ENCODE data around the gene QSOX2.

Gene QSOX2

DNA sequence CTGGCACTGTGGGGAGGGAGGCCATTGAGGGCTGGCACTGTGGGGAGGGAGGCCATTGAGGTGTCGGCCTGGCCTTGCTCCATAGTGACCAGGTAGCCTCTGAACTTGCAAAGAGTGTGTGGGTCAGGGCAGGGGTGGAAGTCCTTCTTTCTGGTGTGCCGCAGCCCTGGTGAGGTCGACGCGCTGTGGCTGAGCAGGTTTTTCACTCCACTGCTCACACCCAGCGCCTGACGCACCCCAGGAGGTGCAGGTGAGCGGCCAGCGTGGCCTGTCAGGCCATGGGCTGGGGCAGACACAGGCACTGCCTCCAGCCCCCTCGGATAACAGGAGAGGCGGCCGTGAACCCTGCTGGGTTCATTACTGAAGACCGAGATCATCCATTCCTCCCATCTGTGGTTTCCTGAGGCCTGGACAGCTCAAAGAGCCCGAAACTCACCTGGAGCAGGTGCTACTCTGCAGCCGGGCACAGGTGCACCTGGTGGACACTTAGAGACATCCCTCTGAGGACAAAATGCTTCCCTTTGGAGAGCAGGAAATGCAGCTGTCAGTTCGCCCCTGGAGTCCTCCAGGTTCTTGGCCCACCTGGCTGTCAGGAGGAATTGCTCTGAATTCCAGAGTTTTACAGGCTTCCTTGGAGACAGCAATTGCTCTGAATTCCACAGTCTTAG, 73.1 kb downstream of the QSOX2 start:
- no peak for DNase-seq (ENCODE audit: low read depth)

DNA sequence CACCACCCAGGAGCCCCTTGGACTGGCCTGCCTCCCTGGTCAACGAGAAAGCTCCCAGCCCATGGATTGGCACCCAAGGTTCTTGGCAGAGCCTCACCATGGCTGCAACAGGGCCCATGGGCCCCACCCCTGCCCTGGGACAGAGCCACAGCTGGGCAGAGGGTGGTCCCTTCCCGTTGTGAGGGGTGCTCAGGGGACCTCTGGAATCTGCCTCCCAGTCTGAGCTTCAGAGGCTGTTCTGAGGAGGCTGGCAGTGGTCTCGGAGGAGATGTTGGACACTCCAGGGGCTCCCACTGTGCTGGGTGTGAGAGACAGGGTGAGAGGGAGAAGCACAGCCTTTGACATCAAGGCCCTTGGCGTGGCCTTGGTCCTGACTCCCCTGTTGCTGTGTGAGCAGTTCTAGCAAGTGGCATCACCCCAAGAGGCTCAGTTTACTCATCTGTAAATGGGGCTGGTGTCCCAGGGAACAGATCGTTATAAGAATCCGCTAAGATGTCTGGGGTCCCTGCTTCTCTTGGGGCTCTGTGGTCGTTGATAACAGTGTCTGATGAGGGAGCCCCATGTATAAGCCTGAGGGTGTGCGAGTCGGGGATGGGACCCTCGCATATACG, 73.7 kb downstream of the QSOX2 start:
- peak; percentile 11 for DNase-seq (ENCODE audit: low read depth)

DNA sequence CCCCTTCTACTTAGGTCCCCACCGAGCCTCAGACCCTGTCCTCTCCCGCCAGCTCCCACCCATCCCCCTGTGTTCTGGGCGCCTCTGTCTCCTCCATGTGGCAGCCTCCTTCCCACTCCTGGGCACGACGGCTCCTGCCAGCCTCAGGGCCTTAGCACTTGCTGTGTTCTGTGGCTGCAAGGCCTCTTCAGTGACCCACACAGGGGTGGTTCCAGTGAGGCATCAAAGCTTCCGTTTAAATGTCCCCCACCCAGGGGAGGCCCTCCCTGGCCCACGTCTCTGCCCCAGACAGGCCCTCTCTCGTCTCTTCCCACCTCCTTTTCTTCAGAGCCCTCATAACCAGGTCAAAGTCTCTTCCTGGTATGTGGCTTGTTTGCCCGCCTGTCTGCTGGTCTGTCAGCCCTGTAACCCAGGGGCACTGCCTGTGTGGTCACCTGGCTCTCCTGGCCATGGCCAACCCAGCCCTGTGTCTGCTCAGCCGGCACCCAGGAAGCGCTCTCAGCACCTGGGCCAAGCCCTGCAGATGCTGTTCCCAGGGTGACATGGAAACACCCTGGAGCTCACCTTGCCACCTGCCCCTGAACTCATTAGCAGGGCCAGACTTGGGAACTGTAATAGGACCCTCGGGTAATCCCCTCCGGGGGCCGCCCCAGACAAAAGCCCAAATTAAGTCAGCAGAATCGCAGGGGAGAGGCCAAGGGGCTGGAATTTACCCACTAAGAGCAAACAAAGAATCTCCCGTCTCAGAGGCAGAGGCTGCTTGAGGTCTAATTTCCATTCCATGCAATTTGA, 74.4 kb downstream of the QSOX2 start:
- DNase-seq (ENCODE audit: low read depth): no peak

DNA sequence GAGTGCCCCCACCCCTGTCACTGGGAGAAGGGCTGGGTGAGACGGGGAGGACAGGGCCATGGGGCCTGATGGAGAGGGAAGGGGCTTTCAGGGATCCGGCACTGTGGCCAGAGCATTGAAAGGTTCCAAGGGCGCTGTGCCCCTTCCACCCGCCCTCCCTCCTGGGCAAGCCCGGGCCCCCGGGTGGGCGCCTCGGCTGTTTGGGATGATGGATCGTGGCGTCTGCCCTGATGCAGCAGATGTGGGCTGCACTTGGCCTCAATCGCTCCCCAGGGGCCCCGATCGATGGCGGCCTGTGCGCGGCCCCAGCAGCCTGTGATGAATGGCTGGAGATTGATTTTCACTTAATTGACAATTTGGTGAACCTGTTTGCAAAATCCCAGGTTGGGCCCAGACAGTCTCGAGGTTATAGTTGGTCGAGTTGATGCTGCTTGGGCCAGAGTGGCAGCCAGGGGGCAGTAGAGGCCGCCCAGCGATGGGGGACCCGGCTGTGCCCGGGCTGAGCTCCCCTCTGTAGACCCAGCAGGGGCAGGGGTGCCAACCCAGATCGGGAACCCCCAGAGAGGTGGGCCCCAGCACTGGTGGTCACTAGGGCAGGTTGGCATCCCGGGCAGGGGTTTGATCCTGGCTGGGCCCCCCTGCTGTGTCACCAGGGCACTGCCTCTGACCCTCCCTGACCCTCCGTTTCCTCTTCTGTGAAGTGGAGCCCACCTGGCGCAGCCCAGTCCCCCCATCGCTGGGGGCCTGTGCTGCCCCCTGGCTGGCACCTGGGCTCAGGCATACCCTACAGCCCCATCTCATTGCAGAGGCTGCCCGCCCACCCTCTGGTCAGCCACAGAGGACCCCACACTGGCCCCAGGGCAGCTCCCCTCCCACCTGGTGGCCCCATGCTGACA, 75.4 kb downstream of the QSOX2 start:
- peak; percentile 21 for DNase-seq (ENCODE audit: low read depth)

DNA sequence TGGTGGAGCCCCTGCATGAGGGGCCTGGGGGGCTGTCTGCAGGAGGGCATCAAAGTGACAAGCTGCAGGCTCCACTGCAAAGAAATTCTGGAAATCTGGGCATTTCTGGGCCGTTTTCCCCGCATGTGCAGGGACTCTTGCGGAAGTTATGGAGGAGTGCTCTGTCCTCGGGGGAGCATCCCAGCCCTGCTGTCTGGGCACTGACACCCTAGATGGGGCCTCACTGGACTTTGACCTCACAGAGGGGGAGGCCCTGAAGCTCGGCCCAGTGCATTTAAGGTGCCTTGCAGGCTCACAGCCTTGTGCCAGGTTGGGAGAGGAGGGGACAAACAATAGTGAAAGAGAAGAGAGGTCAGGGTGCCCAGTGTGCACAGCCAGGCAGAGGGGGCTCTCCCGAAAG, 76.1 kb downstream of the QSOX2 start:
- DNase-seq (ENCODE audit: low read depth): no peak

DNA sequence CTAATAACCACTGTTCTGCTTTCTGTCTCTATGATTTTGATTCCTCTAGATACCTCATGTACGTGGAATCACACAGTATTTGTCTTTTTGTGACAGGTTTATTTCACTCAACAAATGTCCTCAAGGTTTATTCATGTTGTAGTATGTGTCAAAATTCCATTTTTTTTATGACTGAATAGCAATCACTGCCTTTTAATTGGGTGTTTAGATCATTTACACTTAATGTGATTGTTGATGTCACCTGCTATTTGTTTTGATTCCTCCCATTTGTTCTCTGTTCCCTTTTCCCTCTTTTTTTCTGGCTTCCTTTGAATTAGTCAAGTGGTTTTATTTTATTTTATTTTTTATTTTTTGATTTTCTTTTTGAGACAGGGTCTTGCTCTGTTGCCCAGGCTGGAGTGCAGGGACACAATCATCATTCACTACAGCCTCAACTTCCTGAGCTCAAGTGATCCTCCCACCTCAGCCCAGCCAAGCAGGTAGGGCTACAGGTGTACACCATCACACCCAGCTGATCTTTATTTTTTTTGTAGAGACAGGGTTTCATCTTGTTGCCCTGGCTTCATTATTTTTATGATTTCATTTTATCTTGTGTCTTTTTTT, 82.3 kb downstream of the QSOX2 start:
- DNase-seq (ENCODE audit: low read depth): no peak

DNA sequence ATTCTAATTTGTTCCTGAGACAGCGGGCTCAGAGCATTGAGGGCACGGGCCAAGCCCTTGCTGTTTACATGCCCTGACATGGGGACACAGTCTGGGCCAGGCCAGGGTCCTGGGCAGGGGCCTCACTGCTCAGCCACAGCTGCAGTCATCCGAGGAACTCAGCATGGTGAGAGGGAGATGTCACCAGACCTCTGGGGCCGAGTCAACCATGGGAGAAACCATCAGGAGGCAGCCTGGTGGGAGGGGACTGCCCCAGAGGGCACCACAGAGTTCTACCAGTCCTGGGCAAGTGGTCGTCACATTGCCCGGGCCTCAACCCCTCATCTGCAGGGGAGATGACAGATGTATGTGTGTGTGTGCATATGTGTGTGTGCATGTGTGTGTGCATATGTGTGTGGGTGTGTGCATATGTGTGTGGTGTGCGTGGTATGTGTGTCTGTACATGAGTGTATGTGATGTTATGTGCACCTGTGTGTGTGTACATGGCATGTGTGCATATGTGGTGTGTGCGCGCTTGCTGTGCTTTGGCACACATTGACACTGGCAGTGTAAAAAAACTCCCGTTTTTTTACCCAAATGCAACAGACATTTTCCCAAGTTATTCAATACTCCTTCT, 84.5 kb downstream of the QSOX2 start:
- no peak for DNase-seq (ENCODE audit: low read depth)

DNA sequence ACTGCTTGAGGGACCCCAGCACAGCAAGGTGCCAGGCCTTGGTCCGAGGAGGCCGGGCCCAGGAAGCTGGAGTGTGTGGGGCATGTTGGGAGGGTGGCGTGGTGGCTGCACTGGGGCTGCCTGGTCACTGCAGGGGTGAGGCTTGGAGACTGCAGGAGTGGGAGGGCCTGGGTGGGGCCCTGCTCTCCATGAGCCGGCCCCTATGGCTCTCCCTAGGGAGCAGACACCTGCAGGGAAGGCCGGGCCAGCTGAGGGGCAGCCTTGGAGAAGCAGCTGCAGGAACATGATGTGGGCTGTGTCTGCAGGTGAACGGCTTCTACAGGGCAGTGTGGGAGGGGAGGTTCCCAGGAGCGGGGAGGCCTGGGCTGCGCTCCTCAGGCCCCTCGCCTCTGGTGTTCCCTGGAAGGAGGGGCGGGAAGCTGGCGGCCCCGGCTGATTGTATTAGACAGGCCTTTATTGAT, 85.2 kb downstream of the QSOX2 start:
- DNase-seq (ENCODE audit: low read depth): no peak

DNA sequence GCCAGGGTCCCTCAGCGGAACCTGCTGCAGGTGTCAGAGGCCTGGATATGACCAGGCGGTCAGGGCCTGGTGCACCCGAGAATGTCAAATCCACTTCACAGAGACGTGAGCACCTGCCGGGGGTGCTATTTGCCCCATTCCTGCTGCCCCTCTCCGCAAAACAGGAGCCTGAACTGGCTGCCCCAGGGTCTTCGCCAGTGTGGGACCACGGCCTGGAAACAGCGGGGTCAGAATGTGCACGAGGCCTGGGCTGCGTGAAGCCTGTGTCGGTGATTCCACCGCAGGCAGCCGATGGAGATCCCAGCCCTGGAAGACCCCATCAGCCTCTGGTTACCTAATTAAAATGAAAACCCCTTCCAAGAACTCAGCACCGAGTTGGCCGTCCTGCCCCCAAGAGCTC, 85.8 kb downstream of the QSOX2 start:
- no peak for DNase-seq (ENCODE audit: low read depth)

DNA sequence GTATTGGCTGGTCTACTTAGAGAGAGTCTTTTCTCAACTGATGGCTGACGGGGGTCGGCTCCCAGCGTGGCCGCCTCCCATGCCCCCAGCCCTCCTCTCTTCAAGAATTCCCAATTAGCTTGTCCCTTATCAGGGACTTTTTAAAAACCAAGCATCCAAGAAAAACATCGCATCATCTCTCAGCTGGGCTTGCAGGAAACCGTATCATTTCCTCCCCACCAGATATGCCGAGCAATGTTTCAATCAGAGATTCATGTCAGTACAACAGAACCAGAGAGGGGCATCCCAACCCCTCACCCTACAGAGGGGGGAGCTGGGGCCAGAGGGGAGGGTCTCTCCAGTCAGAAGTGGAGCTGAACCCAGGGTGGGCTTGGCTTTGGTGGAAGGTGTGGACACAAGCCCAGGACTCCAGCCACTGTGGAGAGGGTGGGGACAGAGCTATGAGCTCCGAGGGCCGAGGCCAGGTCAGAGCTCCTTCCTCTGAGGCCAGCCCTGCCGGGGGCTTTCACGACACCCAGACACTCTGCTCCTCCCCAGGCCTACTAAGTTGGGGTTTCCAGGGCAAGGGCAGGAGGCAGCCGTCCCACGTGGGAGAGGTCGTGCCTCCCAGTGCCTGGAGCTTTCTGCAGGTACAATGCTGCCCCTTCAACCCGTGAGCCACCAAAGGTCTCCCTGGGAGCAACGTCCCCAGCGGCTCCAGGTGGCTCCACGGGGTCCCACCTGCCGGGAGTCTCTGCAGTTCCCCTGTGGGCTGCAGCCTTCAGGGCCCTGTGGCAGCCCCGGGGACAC, 87.9 kb downstream of the QSOX2 start:
- no peak for DNase-seq (ENCODE audit: low read depth)

All from EH (cell line).